Fibroblast of peridontal ligament (primary cell): ENCODE data around the gene CAMTA1.

ENCODE experiments used
- DNase-seq: peaks from one replicate; pipeline ENCODE4 v3.0.0-alpha.2; 2010; ENCODE audit errors: extremely low read depth

The CAMTA1 gene

DNA sequence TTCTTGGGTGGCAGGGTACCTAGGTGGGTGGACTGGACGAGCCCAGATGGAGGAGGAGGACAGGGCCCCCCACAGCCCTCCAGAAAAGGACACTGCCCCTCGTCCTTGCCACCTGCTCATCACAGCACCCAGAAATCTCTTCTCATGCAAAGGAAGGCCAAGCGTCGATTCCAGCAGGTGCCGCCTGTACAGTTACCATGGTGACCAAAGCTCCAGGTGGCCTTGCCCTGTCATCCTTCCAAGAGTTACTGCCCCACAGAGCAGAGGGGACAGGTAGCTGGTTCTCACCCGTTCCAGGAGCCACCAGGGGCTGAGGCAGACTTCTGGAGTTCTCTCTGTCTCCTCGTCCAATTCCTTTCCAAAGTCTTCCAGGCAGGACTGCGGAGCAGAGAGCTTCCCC, 865.9 kb downstream of the CAMTA1 start:
- no peak for DNase-seq

DNA sequence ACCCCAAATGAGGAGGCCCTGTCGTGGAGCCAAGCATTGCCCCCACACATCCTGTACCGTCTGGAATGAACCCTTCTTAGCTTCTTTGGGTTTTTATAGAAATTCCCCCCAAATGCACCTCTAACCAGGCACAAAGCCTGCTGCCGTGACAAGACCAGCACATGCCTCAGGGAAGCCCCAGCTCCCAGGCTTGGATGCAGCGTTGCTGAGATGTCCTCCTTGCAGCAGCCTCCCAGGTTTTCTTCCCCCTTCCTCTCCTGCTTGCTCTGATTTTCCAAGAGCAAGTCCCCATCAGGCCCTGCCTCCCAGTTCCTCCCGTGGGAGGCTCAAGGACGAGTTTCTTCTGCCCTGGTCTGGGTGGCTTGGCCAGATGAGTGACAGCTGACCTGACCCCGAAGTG, 866.8 kb downstream of the CAMTA1 start:
- DNase-seq = no peak

DNA sequence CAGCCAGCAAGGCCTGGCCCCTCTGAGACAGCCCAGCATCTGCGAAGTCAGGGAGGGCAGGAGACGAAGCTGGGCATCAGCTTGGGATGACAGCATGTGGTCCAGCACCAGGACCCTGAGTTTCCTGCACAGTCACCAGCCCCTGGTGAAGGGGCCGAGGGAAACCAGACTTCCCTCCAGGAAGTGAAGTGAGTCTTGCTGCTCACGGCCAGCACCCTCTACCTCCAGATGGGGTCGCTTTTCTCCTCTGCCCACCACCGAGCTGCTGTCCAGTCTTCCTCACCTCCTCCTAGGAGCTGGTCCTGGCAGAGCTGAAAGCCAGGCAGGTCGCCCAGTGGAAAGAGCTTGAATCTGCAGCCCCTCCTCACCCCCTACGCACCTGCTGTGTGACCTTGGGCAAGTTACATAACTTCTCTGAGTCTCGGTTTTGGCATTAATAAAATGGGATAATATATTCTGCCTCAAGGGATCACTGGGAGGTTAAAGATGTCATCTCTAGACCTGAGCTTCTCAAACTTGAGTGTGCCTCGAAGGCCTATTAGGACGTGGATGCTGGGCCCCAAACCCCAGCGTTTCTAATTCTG, 867.4 kb downstream of the CAMTA1 start:
- no peak for DNase-seq

DNA sequence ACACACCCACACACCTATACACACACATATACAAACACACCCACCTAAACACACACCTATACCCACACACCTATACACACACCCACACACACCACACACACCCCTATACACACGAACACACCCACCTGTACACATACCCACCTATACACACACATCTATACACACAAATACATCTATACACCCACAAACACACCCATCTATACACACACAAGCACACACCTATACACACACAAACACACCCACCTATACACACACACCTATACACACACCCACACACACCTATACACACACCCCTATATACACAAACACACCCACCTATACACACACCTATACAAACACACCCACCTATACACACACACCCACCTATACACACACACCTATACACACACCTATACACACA, 869.5 kb downstream of the CAMTA1 start:
- no peak for DNase-seq

DNA sequence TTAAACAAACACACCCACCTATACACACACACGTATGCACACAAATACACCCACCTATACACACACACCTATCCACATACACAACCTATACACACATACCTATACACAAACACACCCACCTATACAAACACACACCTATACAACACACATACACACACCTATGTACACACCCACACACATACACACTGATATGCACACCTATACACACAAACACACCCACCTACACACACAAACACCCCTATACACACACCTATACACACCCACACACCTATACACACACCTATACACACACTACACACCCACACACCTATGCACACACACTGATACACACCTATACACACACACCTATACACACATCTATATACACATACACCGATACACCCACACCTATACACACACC, 870.1 kb downstream of the CAMTA1 start:
- no peak for DNase-seq

DNA sequence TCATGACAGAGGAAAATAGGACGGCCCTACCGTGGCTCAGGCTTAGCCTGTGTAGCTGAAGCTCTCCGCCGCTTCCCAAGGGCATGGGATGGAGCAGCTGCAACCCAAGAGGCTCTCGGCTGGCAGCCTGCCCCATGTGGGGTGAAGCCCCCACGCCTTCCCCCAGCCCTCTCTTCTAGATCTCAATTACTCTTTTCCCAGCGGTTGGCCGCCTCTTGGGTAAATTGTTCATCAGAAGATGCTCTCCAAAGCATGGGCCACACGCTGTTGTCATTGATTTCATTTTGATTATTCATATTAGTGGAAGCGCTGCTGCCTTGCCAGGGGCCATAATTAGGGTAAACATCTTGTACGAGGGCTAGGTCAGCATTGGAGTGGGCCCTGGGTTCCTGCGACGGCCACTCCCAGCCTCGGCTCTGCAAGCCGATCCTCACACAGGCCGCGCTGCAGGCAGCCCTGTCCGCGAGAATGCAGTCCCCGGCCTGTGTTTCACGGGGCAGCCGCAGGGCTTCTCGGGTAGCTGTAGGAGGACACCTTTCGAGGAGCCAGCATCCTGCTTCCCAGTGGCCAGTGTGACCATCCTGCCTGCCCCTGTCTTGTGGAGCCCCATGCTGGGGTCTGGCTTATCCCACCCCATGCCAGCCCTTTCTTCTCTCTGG, 871.4 kb downstream of the CAMTA1 start:
- no peak for DNase-seq

DNA sequence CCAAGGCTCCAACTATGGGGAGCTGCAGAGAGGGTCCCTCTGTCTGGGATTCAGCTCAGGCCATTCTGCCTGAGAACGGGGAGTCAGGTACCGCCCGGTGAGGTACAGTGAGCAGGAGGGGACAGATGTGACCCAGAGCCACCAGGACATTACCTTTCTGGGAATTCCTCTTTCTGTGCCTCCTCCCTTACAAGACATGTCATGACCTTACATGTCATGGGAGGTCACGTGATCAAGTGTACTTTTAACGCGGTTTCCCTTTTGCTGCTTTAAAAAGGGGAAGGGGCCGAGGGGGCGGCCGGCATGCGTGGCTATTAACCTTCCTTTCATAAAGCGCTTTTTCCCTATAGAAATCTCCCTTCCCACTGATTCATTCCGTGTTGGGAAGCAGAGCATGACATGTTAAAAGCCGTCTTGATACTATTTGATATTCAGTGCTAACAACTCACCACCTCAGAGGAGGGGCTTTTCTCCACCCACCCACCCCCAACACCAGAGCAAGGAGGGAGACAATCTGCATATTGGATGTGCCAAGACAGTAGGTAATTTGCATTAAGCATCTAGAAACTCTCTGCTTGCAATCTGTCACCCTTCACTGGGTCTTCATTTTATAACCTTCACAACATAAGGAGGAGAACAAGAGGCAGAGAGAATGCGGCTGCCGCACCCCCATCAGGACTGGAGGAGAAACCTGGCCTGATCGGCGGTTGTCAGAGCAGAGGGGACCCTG, 872.2 kb downstream of the CAMTA1 start:
- no peak for DNase-seq

DNA sequence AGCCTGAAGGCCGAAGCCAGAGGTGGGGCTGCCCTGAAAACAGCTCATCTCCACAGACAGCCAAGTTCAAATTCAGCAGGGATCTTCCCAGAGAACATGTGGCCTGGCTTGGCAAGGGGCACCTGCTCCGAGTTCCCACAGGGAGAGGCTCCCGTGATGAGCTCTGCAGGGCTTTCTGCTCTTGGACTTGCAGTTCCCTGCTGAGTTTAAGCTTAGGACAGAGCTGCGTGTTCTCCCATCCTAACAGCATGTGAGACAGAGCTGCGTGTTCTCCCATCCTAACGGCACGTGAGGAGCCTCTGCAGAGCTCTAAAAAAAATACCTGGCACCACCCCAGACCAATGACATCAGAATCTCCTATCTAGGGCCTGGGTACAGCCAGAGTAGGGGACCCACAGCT, 872.8 kb downstream of the CAMTA1 start:
- no peak for DNase-seq

DNA sequence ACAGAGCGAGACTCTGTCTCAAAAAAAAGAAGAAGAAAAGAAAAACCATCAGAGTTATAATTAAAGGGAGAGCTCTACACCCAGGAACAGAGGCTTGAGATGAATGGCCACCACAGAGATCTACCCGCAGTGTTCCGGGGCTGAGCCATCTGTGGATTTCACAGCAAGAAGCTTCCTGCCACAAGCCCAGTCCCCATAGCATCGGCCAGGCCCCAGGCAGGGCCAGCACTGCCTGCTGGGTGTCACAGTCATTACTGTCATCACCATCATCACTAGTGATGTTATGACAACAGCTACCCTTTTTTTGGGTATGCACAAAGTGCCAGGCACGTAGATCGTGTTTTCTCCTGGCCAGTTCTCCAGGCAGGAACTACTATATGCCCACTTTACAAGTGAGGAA, 874.3 kb downstream of the CAMTA1 start:
- no peak for DNase-seq

DNA sequence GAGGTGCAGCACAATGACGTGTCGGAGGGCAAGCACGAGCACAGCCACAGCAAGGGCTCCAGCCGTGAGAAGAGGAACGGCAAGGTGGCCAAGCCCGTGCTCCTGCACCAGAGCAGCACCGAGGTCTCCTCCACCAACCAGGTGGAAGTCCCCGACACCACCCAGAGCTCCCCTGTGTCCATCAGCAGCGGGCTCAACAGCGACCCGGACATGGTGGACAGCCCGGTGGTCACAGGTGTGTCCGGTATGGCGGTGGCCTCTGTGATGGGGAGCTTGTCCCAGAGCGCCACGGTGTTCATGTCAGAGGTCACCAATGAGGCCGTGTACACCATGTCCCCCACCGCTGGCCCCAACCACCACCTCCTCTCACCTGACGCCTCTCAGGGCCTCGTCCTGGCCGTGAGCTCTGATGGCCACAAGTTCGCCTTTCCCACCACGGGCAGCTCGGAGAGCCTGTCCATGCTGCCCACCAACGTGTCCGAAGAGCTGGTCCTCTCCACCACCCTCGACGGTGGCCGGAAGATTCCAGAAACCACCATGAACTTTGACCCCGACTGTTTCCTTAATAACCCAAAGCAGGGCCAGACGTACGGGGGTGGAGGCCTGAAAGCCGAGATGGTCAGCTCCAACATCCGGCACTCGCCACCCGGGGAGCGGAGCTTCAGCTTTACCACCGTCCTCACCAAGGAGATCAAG, 878.3 kb downstream of the CAMTA1 start:
- no peak for DNase-seq

DNA sequence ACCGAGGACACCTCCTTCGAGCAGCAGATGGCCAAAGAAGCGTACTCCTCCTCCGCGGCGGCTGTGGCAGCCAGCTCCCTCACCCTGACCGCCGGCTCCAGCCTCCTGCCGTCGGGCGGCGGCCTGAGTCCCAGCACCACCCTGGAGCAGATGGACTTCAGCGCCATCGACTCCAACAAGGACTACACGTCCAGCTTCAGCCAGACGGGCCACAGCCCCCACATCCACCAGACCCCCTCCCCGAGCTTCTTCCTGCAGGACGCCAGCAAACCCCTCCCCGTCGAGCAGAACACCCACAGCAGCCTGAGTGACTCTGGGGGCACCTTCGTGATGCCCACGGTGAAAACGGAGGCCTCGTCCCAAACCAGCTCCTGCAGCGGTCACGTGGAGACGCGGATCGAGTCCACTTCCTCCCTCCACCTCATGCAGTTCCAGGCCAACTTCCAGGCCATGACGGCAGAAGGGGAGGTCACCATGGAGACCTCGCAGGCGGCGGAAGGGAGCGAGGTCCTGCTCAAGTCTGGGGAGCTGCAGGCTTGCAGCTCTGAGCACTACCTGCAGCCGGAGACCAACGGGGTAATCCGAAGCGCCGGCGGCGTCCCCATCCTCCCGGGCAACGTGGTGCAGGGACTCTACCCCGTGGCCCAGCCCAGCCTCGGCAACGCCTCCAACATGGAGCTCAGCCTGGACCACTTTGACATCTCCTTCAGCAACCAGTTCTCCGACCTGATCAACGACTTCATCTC, 879.1 kb downstream of the CAMTA1 start:
- DNase-seq = no peak

DNA sequence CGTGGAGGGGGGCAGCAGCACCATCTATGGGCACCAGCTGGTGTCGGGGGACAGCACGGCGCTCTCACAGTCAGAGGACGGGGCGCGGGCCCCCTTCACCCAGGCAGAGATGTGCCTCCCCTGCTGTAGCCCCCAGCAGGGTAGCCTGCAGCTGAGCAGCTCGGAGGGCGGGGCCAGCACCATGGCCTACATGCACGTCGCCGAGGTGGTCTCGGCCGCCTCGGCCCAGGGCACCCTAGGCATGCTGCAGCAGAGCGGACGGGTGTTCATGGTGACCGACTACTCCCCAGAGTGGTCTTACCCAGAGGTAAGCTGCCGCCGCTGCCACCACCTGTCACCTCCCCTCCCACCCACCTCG, 879.6 kb downstream of the CAMTA1 start:
- DNase-seq = no peak

DNA sequence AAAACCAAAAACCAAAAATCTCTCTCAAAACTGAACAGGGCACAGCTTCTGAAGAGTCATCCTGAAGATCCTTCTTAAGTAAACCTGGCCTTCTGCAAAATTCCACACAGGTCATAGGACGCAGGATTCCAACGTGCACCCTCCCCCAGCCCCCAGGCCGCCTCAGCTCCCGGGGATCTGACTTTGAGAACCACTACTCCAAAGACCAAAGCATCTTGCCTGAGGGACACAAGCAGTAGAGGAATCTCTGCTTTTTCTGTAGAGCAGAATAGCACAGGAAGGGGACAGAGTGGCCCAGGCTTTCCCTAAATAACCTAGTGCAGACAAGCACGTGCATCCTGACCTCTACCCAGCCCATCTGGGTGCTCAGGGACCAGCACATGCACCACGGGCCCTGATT, 881.0 kb downstream of the CAMTA1 start:
- no peak for DNase-seq

DNA sequence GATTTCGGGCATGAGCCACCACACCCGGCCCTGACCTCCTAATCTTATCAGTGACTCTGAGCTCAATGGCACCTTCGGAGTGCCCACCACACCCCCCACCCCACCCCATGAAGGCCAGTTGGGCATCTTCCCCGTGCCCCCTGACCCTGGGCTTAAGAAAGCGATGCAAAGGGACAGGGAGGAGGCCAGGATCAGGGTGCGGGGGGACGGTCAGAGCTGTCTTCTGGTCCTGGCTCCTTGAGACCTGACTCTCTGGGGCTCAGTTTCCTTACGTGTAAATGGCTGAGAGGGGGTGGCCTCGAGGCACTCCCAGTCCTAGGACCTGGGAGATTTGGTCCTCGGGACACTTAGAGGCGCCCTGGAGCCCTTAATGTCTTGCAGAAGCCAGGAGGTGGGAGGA, 881.9 kb downstream of the CAMTA1 start:
- no peak for DNase-seq

DNA sequence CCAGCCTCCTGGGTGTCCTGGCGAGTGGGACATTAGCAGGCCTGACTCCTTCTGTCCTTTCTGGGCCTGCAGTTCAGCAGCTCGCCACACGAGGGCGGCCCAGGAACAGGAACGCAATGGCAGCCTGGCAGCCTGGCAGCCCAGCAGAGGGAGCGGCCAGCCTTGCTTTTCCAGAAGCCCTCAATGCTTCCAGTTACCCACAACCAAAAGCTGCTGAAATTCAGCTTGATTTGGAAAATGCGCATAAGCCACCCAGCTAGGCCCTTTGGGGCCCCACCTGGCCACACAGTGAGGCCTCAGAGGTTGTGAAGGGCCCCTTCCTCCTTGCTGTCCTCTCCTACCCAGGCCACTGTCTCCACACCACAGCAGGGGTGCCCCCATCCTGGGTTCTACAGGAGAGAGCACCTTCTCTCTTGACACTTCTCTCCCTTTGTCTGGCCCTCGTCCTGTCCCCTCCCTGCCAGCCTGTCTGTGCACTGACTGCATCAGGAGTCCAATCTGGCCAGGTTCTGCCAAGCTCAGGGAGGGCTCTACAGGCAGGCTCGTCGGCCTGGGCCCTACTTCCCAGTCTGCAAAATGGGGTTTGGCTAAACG, 882.5 kb downstream of the CAMTA1 start:
- peak; percentile 82 for DNase-seq

DNA sequence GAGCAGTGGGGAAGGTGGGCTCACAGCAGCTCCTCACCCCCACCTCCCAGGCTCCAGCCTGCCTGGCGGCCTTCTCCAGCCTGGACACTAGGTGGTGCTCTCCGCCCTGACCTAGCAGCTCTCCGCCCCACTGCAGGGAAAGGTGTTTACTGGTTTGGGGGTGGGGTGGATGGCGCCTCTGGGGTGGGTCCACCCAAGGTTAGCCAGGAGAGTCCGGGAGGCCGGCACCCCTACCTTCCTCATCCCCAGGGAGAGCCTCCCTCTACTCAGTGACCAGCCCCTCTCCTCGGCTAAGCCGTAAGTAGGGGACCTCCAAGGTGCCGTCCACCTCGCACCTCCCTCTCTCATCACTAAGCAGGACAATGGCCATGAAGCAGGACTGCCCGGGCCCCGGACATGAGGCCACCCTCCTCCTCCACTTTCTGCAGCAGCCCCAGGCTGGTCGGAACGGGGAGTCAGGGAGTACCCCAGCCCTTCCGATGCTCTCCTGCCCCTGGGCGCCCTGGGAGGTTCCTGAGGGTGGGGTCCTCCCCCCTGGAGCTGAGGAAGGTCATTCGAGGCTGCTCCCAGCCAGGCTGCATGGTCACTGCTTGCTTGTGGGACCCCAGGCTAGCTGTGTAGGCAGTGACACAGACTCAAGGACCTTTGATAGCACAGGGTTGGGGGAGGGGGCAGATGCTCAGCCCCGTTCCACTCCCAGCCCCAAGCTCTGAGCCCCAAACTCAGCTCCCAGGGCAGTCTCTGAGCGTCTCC, 884.5 kb downstream of the CAMTA1 start:
- peak; percentile 23 for DNase-seq

DNA sequence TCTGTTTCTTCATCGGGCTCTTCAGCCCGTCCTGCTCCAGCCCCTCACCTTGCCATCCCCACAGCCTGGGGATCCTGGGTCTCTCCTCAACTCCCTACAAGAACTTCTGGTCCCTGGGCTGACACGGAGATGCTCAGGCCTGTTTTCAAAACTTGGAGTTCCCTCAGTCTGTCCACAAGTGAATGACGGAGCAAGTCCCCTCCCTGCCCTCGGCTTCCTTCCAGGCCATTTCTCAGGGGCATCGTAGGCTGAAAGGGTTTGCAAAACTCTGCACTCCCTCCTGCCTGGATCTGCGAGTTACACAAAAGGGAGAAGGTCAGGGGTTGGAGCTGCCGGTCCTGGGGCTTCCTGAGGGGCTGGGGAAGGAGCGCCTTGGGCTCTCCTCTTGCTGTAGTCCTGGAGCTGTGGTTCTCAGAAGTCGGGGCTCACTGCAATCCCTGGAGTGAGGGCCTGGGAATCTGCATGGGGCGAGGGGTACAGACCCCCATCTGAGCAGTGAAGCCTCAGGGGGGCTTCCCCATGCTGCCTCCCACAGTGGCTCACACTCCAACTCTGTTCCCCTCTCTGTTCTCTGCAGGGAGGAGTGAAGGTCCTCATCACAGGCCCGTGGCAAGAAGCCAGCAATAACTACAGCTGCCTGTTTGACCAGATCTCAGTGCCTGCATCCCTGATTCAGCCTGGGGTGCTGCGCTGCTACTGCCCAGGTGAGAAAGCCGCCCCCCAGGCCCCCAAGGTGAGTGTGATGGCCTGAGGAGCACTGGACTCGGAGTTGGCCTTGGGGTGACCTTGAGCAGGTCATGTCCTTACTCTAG, 885.3 kb downstream of the CAMTA1 start:
- no peak for DNase-seq

DNA sequence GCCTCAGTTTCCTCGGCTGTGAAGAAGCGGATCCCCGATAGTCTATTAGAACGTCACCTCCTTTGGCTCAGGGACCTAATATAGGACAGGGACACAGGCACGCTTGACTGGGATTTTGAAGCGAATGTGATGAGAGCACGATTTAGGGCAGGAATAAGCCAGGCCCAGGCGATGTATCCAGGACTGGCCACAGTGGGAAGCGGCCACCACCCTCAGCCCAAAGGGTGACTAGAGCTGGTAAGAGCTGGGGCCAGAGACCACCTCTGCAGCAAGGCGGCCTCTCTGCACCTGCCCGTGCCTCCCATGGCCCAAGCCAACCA, 885.9 kb downstream of the CAMTA1 start:
- no peak for DNase-seq

DNA sequence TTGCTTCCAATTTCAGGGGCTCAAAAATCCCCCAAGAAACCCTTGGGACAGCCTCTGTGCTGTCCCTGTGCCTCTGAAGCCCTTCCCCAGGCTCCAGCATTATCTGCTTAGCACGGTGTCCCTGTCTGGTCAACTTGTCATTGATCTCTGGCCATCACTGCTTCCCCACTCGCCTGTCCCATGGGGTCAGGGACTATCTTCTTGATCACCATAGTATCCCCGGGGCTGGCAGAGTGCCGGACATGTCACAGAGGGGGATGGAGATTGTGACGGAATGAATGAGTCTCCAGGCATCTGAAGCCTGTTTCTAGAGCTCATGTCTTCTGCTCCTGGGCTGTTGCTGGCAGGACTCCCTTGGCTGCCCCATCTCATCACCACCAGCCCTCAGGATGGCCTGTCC, 886.4 kb downstream of the CAMTA1 start:
- no peak for DNase-seq

DNA sequence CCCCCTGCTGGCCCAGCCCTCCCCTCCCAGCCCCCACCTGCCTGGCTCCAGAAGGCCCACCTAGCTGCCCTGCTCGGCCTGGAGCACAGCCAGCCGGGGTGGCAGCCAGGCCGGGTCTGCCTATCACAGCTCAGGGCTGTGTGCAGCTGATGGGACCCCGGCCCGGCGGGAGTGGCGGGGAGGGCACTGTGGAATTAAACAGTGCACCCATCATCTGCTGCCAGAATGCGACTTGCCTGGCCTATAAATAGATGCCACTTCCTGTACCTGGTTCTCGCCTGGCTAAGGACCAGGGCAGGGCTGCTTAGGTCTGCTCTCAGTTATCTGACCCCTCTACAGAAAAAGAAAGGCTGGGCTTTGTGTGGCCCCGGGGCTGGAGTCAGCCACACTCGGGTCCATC, 887.6 kb downstream of the CAMTA1 start:
- no peak for DNase-seq
